ENCODE measurements around the gene UBTF. TPM values are rescaled to one million over a fixed set of nuclear protein-coding genes. Genes with fewer than 3 reads are reported as not detected.

Gene UBTF
- polyA plus RNA-seq, 2 of the 4 experiments (the other 2 are of a cell fraction): 39.8 to 76.2 TPM

DNA sequence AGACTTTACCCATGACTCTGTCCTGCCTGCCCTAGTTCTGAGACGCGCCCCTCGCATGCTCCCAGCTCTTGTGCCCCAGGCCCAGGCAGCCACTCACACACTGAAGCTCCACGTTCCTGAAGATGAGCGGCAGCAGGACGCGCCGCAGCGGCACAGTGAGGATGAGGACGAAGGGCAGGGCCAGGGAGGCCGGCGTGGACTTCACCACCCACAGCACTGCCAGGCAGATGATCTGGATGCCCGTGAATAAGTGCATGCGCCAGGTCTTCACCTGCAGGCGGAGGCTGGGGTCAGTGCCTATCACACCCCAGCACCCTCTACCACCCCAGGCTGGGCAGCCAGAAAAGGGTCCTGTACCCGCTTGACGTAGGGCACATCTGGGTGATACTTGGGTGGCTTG is 31.6 kb upstream of the UBTF start:
- POLR2A ChIA-PET: interaction anchor here (0.6 kb wide), 1 partner anchor 19 kb away, joined by 3 read pairs; no protein-coding TSS in a partner anchor
- 92% methylated on average over 17 of the region's 17 CpGs for WGBS (ENCODE audit: missing lambda C conversion rate)
- CTCF ChIA-PET: no interaction called here

DNA sequence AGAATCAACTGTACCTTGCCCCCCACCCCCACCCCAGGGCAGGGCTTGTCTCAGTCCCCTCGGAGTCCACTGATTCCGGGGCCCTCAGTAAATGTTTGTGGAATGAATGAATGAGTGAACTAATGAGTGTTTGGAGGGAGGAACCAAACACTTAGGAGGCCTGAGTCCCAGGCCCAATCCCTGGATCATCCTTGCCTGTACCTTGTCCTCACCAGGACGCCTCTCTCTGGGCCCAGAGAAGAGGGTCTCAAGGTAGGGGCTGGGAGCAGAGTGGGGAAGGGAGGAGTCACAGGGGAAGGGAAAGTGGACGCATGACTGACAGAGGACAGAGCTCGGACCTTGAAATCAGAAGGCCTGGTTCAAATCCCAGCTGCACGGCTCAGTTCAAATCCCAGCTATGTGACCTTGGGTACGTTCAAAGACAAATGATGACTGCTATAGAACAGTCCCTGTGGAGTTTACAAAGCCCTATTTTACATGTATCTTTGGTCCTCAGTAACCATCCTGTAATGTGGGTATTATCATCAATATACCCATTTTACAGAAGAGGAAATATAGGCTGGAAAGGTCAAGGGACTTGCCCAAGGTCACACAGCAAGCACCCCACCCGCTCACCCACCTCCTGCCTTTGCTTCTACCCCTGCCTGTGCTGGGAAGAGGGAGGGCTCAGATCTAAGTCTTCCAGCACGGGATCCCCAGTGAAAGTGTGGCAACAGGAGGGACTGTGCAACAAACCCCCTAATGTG is 30.2 kb upstream of the UBTF start:
- ATAC-seq (no peak), DNase-seq (ENCODE audit: low read depth in 1 of 2, low spot score in 1 of 2) (no peak), FAIRE-seq (no peak)
- H3K4me3 ChIP-seq: no peak overlapping the region
- H3K27ac ChIP-seq: no peak overlapping the region
- TF ChIP-seq JUNB (IDR thresholded peaks at IDR 0.05) (no peak), FOSL2 (IDR thresholded peaks at IDR 0.05) (no peak), FOSL2 (CRISPR knock-in tag; IDR thresholded peaks at IDR 0.05) (no peak), KDM5A (IDR thresholded peaks at IDR 0.05) (no peak), ZFP36 (IDR thresholded peaks at IDR 0.05; ENCODE audit: borderline replicate concordance, partially characterized antibody) (no peak), KDM1A (IDR thresholded peaks at IDR 0.05; ENCODE audit: low read depth) (no peak), TFCP2L1 (CRISPR knock-in tag; IDR thresholded peaks at IDR 0.05) (no peak), ESRRA (IDR thresholded peaks at IDR 0.05; ENCODE audit: borderline replicate concordance, low read length) (no peak; the same call in 1 of the 2 replicates), POLR2A (IDR thresholded peaks at IDR 0.05; ENCODE audit: low read length) (no peak), RFX5 (IDR thresholded peaks at IDR 0.05) (no peak), EHMT2 (IDR thresholded peaks at IDR 0.05; ENCODE audit: low read depth) (no peak), CBX8 (IDR thresholded peaks at IDR 0.05) (no peak), HEYL (CRISPR knock-in tag; IDR thresholded peaks at IDR 0.05) (no peak), NFE2L2 (conservative IDR thresholded peaks at IDR 0.05; ENCODE audit: low read length) (no peak), CHD4 (IDR thresholded peaks at IDR 0.05; ENCODE audit: borderline replicate concordance) (no peak), PHF8 (IDR thresholded peaks at IDR 0.05; ENCODE audit: borderline replicate concordance, low read depth) (no peak), JUN (IDR thresholded peaks at IDR 0.05) (no peak)
- TF ChIP-seq, protein P1, sequence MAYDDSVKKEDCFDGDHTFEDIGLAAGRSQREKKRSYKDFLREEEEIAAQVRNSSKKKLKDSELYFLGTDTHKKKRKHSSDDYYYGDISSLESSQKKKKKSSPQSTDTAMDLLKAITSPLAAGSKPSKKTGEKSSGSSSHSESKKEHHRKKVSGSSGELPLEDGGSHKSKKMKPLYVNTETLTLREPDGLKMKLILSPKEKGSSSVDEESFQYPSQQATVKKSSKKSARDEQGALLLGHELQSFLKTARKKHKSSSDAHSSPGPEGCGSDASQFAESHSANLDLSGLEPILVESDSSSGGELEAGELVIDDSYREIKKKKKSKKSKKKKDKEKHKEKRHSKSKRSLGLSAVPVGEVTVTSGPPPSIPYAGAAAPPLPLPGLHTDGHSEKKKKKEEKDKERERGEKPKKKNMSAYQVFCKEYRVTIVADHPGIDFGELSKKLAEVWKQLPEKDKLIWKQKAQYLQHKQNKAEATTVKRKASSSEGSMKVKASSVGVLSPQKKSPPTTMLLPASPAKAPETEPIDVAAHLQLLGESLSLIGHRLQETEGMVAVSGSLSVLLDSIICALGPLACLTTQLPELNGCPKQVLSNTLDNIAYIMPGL (CRISPR knock-in tag; IDR thresholded peaks at IDR 0.05; ENCODE audit: borderline replicate concordance): no peak
- TF ChIP-seq, protein P2, sequence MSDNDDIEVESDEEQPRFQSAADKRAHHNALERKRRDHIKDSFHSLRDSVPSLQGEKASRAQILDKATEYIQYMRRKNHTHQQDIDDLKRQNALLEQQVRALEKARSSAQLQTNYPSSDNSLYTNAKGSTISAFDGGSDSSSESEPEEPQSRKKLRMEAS (IDR thresholded peaks at IDR 0.05): no peak
- TF ChIP-seq, protein P3, sequence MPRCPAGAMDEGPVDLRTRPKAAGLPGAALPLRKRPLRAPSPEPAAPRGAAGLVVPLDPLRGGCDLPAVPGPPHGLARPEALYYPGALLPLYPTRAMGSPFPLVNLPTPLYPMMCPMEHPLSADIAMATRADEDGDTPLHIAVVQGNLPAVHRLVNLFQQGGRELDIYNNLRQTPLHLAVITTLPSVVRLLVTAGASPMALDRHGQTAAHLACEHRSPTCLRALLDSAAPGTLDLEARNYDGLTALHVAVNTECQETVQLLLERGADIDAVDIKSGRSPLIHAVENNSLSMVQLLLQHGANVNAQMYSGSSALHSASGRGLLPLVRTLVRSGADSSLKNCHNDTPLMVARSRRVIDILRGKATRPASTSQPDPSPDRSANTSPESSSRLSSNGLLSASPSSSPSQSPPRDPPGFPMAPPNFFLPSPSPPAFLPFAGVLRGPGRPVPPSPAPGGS (IDR thresholded peaks at IDR 0.05): no peak
- ChIA-PET CTCF (interaction anchor here (0.7 kb wide), 1 partner anchor 11 kb away, joined by 3 read pairs; no protein-coding TSS in a partner anchor), POLR2A (interaction anchor here (0.6 kb wide), 1 partner anchor 28 kb away, joined by 4 read pairs; no protein-coding TSS in a partner anchor)
- no peaks in the 10 kb centered on the region for H3K4me1 ChIP-seq
- no peak overlapping the region for H3K4me2 ChIP-seq
- 81% methylated on average over 9 of the region's 9 CpGs for WGBS (ENCODE audit: missing lambda C conversion rate)
- H3K9me3 ChIP-seq: no peaks in the 10 kb centered on the region

More for the DNA sequence above, 31.6 kb upstream of the UBTF start:
- ATAC-seq: peak; percentile 3 to 5; a peak in 2 of 6 replicates
- TF ChIP-seq RCOR1 (IDR thresholded peaks at IDR 0.05; ENCODE audit: low read depth, low read length) (no peak), ZFP36 (IDR thresholded peaks at IDR 0.05; ENCODE audit: borderline replicate concordance, partially characterized antibody) (no peak), ZC3H11A (IDR thresholded peaks at IDR 0.05) (no peak), CEBPB (IDR thresholded peaks at IDR 0.05) (no peak), EHMT2 (IDR thresholded peaks at IDR 0.05; ENCODE audit: low read depth) (no peak), CBX2 (IDR thresholded peaks at IDR 0.05; ENCODE audit: borderline replicate concordance, low read depth) (no peak), NFE2L2 (conservative IDR thresholded peaks at IDR 0.05; ENCODE audit: low read length) (no peak), CBX8 (IDR thresholded peaks at IDR 0.05) (no peak), TFCP2L1 (CRISPR knock-in tag; IDR thresholded peaks at IDR 0.05) (no peak), HDAC2 (IDR thresholded peaks at IDR 0.05) (no peak), MYC (IDR thresholded peaks at IDR 0.05; ENCODE audit: borderline replicate concordance, low read length) (no peak), PHF8 (IDR thresholded peaks at IDR 0.05; ENCODE audit: borderline replicate concordance, low read depth) (no peak), FOSB (CRISPR knock-in tag; IDR thresholded peaks at IDR 0.05) (no peak), KDM5A (IDR thresholded peaks at IDR 0.05) (no peak), CHD2 (IDR thresholded peaks at IDR 0.05; ENCODE audit: low read length, partially characterized antibody) (no peak), ZNF302 (CRISPR knock-in tag; IDR thresholded peaks at IDR 0.05) (no peak)
- TF ChIP-seq, protein P4, sequence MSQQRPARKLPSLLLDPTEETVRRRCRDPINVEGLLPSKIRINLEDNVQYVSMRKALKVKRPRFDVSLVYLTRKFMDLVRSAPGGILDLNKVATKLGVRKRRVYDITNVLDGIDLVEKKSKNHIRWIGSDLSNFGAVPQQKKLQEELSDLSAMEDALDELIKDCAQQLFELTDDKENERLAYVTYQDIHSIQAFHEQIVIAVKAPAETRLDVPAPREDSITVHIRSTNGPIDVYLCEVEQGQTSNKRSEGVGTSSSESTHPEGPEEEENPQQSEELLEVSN (IDR thresholded peaks at IDR 0.05; ENCODE audit: borderline replicate concordance, low read depth): no peak
- FAIRE-seq: no peak
- Histone ChIP-seq H3K9me3 (no peaks in the 10 kb centered on the region), H3K4me2 (no peak overlapping the region), H3K4me1 (no peaks in the 10 kb centered on the region), H3K27ac (no peak overlapping the region), H3K4me3 (no peak overlapping the region)
- no peak for DNase-seq (ENCODE audit: low read depth in 1 of 2, low spot score in 1 of 2)
